Measurements from ENCODE around the gene SPOCD1. TPM values are rescaled to one million over a fixed set of nuclear protein-coding genes. Genes with fewer than 3 reads are reported as not detected.
A peak's percentile ranks its signal among the peaks of the same experiment; 100 is the strongest.

Gene SPOCD1
- total RNA-seq, 1 donor from 2014 or later = not detected

DNA sequence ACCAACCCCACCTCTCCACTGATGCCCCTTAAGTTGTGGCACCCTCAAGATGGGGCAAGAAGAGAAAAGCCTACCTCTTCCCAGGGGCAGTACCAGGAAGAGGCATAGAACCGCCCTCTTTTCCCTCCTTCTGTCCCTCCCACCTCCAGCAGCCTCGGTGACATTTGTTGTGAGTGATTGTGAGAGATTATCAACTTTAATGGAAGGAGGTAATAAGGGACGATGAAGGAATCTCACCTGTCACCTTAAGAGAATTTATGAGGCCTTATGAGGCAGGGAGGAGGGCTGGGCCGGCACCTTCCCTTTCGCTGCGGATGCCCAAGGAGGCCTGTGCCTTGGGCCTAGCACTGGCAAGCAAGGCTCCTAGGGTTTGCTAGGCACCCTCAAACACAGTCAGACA is 50.3 kb downstream of the SPOCD1 start:
- intact Hi-C loops (cut with DNase I) = loop anchor here (10.0 kb wide), 1 partner anchor 51 kb away; no protein-coding TSS in a partner anchor
- ATAC-seq (ENCODE audit: poor library complexity) = no peak
- DNase-seq = no peak

DNA sequence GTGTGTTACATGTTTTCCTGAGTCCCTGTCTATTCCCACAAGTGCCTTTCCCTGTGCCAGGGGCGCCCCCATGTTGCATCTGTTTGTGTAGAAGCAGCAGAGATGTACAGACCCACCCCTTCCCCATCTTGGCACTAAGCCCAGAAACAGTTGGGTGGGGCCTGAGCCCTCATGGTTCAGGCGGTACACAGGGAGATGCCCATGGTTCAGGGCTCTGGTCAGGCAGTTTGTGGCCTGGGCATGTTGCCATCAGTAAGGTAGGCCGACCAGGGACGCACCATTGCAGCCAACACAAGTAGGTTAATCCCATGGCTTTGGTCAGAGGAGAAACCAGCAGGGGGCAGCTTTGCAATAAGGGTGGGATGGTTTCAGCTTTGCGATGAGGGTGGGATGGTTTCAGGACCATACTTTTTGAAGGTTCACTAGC is 50.8 kb downstream of the SPOCD1 start:
- DNase-seq (peak; percentile 34), ATAC-seq (ENCODE audit: poor library complexity) (no peak)
- intact Hi-C loops (cut with DNase I) = loop anchor here (10.0 kb wide), 1 partner anchor 50 kb away; no protein-coding TSS in a partner anchor

DNA sequence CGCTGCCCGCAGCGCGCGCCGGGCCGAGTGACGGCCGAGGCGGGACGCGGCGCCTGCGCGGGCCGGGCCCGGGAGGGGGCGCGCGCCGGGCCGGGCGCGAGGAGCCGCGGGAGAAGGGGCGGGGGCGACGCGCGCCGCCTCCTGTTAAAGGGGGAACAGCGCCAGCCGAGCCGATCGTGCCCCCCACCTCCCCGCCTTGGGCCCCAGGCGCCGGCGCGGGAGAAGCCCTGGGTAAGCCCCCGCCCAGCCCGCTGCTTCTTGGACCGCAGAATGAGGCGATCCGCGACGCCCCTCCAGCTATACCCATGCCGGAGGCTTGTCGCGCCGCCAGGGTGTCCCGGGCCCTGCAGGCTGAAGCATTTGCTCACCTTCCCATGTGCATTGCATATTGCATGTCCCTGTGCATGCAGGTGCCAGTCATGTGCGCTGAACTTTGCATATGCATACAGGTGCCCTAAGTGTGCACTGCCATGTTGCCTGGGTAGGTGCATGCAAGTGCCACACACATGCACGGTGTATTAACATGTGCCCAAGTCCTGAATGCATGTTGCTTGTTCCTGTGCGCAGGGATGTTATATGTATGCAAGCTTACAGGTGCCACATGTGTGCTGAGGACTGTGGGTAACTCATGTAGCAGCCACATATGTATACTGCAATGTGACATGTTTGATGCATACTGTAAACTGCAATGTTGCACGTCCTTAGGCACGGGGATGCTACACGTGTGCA is 51.3 kb downstream of the SPOCD1 start, which contains the start of gene ADGRB2:
ADGRB2 (minus strand) TSS at position 29 of the 729 bp plus-strand sequence. CDS start 7,119 bp downstream, outside the sequence.
- DNase-seq (no peak), ATAC-seq (ENCODE audit: poor library complexity) (no peak)
- intact Hi-C loops (cut with DNase I) = loop anchor here (10.0 kb wide), 1 partner anchor 50 kb away; no protein-coding TSS in a partner anchor

DNA sequence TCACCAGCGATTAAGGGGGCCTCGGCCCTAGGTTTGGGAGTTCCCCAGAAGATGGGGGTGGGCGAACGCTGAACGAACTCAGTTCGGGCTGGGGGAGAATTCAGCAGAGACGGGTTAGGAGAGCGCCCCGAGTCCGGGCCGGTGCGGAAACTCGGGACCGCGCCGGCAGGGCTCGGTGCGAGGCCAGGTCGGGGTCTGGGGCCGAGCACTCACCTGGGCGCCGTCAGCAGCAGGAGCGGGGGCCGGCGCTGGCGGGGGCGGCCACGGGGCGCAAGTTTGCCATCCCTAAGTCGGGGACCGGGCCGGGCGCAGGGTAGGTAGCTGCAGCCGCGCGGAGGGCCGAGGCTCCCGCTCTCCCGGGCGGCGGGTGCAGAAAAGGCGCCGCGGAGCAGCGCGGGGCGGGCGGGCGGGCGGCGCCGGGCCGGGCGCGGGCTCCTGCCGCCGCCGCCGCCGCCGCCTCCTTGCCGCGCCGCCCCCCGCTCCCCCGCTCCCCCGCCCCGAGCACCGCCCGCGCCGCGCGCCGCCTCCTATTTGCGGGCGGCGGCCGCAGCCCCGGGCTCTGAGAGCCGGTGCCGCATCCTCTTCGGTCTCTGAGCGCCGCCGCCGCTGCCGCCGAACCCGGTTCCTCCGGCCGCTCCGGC is 52.0 kb downstream of the SPOCD1 start:
- ATAC-seq (ENCODE audit: poor library complexity) (no peak), DNase-seq (no peak)
- intact Hi-C loops (cut with DNase I) = loop anchor here (10.0 kb wide), 1 partner anchor 49 kb away; no protein-coding TSS in a partner anchor

DNA sequence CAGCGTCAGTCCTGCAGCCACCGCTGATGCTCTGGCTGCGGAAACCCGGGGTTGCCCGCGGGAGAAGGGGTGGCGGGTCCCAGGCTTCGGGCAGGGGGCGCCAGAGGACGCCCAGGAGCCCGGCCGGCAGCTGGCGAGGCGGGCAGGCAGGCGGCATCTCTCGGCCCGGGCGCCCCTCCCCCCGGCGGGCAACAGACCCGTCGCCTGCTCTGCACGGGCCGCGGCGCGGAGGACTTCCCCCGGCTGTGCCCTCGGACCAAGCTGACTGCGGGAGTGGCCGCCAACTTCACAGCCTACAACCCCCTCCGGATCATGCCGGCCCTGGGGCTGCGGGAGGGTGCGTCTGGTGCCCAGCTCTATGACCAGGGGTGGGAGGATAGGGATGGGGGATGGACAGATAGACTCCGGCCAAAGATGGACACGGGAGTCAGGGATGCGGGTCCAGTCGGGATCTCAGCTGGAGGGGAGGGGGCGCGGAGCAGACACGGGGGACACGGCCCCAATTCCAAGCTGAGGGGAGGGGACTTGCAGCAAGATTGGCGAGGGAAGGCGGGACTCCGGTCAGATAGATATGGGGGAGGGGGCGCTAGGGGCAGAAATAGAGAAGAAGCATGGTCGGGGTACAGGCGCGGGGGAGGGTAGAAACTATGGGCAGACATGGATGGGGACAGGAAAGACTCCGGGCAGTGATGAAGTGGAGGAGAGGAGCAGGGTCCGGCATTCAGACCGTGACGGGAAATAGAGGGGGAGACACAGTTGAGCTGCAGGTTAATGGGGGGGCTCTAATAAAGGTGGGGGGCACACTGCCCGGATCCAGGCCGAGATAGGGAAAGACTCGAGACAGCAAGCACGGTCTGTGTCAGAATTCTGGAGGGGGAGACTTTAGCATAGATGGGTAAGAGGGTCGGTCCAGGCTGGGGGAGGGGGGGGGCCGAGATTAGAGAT is 52.8 kb downstream of the SPOCD1 start:
- peak; percentile 75 for DNase-seq
- ATAC-seq (ENCODE audit: poor library complexity) = peak; percentile 77
- intact Hi-C loops (cut with DNase I) = loop anchor here (10.0 kb wide), 1 partner anchor 48 kb away; no protein-coding TSS in a partner anchor

DNA sequence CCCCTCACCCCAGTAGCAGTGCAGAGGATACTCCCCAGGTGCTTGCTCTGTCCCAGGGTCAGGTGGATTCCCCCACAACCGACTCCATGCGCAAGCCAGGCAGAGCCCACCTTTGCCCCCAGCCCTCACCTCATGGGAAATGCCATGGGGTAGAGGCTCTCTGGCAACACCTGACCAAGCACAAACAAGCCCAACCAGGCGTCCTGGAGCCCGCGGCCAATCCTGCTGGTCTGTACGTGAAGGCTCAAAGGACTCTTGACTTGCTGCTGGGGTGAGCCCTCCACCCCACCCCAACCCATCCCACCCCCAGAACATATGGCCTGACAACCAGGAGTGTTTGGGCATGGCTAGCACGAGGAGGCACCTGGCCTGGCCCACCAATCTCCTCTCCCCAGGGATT is 53.5 kb downstream of the SPOCD1 start:
- ATAC-seq (ENCODE audit: poor library complexity) (no peak), DNase-seq (no peak)
- intact Hi-C loops (cut with DNase I) = loop anchor here (10.0 kb wide), 1 partner anchor 48 kb away; no protein-coding TSS in a partner anchor

DNA sequence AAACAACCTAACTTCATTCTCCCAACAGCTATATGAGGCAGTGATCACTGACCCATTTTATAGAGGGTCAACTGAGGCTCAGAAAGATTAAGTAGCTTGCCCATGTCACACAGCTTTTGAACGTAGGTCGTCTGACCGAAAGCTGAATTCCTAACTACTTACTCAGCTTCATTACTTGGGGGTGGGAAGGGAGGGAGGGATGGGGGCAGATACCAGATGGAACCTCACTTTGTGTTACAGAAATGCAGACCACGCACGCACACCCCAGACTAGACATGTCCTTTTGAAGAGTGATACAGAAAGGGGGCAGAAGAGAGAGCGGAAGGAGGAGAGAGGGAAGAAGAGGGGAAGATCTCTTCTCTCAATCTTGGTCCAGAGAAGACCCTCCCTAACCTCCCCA is 53.9 kb downstream of the SPOCD1 start:
- no peak for DNase-seq
- intact Hi-C loops (cut with DNase I) = loop anchor here (10.0 kb wide), 1 partner anchor 47 kb away; no protein-coding TSS in a partner anchor
- no peak for ATAC-seq (ENCODE audit: poor library complexity)

DNA sequence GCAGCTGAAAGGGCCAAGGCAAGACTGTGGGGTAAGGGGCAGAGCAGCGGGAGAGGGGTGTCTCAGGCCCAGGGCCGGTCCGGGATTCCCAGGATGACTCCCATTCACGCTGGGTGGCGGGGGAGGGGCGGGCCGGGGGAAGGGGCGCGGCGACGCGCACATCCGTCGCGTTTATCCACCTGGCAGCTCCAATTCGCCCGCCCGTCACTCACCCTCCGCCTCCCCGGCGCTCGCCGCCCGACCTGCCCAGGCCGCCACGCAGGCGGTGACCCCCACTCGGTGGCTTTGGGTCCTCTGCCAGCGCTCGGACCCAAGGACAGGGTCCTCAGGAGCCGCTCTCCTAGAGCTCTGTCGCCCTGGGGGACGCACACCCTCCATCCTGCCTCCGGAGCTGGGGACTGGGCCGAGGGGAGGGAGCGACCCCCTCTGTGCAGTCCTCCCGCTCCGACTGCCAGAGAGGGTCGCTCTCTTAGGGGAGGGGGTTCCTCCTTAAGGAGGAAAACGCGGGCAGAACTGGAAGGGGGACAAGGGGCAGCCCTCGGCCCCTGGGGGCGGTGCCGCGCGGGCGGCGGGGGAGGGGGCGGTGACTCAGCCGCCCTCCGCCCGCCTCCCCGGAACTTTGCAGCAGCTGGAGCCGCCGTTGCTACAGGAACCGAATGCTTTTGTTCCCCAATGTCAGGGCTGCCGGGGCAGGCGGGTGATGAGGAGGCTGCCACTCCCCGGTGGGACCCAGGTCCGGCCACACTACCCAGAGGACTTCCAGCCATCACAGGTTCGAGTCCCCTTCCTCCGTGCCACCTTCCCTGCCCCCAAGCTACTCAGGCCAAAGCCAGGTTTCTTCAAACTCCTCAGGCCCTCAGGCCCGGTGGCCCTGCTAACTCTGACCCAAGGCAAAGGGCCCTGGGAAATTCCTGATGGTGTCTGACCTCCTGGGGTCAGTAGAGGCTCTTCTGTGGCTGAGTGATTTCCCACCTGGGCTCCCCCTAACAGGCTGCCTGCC is 55.1 kb downstream of the SPOCD1 start:
- peak; percentile 73 for DNase-seq
- intact Hi-C loops (cut with DNase I) = loop anchor here (10.0 kb wide), 1 partner anchor 46 kb away; no protein-coding TSS in a partner anchor
- ATAC-seq (ENCODE audit: poor library complexity) = peak; percentile 58

DNA sequence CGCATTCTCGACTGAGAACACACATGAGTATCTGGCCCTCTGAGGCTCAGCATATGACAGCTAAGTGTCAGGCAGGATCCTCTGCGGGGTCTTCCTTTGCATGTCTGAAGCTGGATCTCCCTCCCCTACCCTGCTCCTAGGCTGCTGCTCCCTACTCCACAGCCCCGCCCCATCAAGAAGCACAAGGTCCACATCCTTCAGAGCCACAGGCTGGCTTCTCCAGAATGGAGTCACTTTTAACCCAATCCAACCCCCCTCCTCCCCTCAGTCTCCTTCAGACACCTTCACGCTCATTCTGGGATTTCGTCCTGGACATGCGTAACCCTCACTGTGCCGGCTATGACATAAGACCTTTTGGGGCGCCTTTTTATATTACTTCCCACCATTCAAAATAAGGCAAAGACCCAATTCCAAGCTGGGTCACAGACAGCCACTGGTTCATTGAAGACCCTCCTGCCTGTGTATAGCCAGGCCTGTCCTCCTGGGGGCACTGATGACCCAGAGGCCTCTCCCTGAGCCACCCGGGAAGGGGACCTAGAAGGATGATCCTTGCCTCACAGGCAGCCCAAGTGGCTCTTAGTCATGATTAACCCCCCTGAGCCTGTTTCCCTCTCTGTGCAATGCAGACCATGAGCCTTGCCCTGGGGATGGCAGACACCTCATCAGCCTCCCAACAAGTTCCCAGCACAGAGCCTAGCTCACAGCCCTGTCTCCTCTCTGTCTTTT is 56.4 kb downstream of the SPOCD1 start:
- intact Hi-C loops (cut with DNase I) = loop anchor here (10.0 kb wide), 1 partner anchor 45 kb away; no protein-coding TSS in a partner anchor
- no peak for DNase-seq
- ATAC-seq (ENCODE audit: poor library complexity) = no peak

DNA sequence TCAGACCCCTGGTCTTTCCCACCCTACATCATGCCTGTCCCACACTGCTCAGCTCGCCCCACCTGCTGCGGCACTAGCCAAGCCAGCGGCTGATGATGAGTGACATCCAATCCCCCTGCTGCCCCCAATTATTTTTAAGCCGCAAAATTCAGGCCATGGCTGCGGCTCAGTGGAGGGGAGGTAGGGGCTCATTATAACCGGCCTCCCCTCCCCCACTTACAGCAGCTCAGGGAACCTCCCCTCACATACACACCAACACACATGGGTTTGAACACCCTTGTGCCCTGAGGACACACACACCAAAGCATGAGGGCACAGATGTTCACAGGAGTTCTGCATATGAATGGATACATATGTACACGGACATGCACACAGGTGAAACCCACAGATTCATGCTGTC is 57.0 kb downstream of the SPOCD1 start:
- intact Hi-C loops (cut with DNase I) = no loop called here
- ATAC-seq (ENCODE audit: poor library complexity) (no peak), DNase-seq (no peak)

DNA sequence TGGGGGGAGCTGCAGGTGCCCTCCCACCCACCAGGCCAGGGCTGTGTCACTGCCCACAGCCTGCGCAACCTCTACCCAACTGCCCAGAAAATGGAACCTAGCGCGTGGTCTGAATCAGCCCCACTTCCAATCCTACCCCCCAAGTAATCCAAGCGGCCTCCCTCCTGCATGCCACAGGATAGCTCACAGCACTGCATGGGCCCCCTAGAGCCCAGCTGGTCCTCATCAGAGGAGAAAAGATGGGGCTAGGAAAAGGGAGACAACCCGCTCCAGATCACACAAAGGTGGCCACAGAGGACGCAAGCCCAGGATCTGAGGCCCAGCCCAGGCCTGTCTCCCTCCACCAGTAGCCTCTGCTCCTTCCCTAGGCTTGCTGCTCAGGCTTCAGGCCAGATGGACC is 57.8 kb downstream of the SPOCD1 start:
- no peak for DNase-seq
- intact Hi-C loops (cut with DNase I) = no loop called here

DNA sequence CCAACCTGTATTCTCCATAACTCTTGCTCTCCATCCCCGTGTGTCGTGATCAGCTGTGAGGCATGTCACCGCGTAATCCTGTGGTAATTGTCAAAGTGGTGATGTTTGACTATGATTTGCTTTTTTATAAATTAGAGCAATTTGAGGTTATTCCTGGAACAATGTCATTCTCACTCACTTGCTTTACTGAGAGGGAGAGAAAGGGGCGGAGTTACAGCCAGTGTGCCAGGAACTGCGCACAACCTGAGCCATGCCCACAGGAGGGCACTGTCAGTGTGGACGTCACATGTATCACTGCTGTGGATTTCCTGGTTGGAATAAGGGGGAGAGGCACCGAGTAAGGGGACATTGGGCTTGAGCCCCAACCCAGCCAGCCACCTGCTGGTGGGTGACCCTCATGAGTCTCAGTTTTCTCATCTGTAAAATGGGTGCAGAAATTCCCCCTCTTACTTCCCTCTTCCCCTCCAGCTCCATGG is 58.6 kb downstream of the SPOCD1 start:
- ATAC-seq (ENCODE audit: poor library complexity) = no peak
- DNase-seq = no peak
- intact Hi-C loops (cut with DNase I) = no loop called here

More for the DNA sequence above, 57.8 kb downstream of the SPOCD1 start:
- ATAC-seq (ENCODE audit: poor library complexity) = no peak

DNA sequence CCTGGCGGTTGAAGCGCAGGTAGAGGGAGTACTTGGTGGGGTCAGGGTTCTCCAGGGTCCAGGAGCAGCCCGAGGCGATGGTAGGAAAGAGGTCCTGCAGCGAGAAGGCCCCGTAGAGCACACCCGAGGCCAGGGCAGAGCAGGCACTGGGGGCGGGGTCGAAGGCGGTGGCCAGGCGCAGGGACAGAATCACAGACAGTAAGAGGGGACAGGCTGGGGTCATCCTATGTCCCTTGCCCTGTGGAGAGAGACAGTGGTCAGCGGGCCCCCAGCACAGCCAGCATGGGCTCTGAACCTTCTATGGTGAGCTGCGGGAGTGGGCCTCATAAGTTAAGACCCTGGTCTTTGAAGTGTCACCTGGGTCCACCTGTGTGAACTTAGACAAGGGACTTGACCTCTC is 59.2 kb downstream of the SPOCD1 start:
- intact Hi-C loops (cut with DNase I) = no loop called here
- no peak for ATAC-seq (ENCODE audit: poor library complexity)
- no peak for DNase-seq

DNA sequence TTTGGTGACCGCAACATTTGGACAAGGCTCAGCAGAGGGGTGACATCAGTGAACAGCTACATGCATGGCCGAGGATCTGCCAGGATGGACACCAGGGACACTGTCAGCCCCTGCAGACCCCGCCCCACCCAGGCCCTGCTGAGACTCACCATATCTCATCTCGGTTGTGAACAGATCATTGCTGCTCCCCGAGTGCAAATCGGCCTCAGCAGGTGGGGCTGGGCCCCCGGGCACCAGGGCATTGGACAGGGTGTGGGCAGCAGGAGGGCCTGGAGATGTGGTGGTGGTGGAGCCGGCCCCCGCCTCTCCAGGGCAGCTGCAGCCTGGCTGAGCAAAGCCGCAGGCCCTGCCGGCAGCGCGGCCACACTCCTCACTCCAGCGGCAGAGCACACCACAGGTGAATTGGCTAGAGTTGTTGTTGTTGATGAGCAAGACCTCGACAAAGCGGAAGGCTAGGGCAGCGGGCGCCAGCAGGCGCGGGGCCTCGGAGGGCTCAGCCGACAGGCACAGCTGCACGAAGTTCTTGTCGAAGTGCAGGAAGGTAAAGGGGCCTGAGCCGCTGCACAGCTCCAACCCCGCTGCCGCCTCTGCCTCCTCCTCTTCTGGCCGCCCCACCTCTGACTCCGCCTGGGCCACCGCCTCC is 59.9 kb downstream of the SPOCD1 start:
- no peak for ATAC-seq (ENCODE audit: poor library complexity)
- intact Hi-C loops (cut with DNase I) = no loop called here
- no peak for DNase-seq

DNA sequence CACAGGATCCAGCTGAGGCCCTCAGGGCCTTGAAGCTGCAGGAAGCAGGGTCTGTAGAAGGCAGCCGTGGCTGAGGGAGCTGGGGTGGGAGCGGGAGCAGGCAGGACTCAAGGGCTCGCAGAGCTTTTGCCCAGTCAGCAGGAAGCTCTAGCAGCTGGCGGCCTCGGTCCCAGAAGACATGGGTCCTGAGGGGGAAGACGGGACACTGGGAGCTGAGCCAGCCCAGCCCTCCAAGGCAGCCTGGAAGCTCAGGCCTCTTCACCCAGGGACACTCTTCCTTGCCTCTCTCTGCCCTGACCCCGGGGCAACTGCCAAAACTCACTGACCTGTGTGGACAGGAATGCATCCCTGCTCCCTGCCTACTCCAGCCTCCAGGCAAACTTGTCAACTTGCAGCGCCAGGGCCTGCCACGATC is 60.6 kb downstream of the SPOCD1 start:
- intact Hi-C loops (cut with DNase I) = no loop called here
- DNase-seq (peak; percentile 74), ATAC-seq (ENCODE audit: poor library complexity) (peak; percentile 19)

DNA sequence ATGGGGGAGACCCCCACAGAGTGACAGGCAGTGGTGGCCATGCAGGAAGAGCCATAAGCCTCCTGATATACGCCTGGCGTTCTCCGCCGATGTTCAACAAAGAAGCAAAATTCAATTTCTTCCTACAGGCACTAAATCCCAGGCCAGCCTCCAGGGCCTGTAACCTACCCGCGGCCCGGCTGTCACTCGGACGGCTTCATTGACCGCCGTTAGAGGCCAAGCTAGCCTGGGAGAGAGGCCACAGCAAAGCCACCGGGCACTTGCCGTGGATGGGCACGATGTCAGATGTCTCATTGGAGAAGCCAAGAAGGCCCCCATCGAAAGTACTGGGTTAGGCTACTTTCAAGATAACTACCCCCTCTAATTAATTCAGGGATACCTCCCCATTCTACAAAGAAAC is 61.4 kb downstream of the SPOCD1 start:
- DNase-seq = no peak
- no peak for ATAC-seq (ENCODE audit: poor library complexity)
- intact Hi-C loops (cut with DNase I) = no loop called here
